H9 (cell line): ENCODE measurements around the gene FGF21. TPM values are rescaled to one million over a fixed set of nuclear protein-coding genes. Genes with fewer than 3 reads are reported as not detected.

Experiments
- DNase-seq: peaks from one replicate; pipeline ENCODE4 v3.0.0-alpha.2; 2017
- H2AFZ ChIP-seq: one replicate; pipeline ENCODE4 v1.6.1; 2013; ENCODE audit warnings: mild to moderate bottlenecking, low read length, control low read depth, moderate library complexity
- H2AK5ac ChIP-seq: 2 replicates; pipeline ENCODE4 v1.6.1; 2013; ENCODE audit warnings: low read length, control low read depth, mixed read lengths; ENCODE audit not compliant: insufficient read length
- H2BK120ac ChIP-seq: one replicate; pipeline ENCODE4 v1.6.1; 2013; ENCODE audit warnings: low read depth, mild to moderate bottlenecking, low read length, control low read depth, inconsistent platforms; ENCODE audit not compliant: poor library complexity, severe bottlenecking
- H2BK12ac ChIP-seq: 2 replicates; pipeline ENCODE4 v1.6.1; 2013; ENCODE audit warnings: low read length, control low read depth, mixed read lengths, low read depth; ENCODE audit not compliant: insufficient read length
- H2BK15ac ChIP-seq: 2 replicates; pipeline ENCODE4 v1.6.1; 2013; ENCODE audit warnings: low read depth, low read length, control low read depth
- H2BK20ac ChIP-seq: one replicate; pipeline ENCODE4 v1.6.1; 2013; ENCODE audit warnings: low read depth, mild to moderate bottlenecking, low read length, control low read depth, inconsistent platforms; ENCODE audit not compliant: poor library complexity, severe bottlenecking
- H2BK5ac ChIP-seq: 2 replicates; pipeline ENCODE4 v1.6.1; 2013; ENCODE audit warnings: low read length, control low read depth, mixed read lengths; ENCODE audit not compliant: insufficient read length
- H3K14ac ChIP-seq: 2 replicates; pipeline ENCODE4 v1.6.1; 2013; ENCODE audit warnings: low read length, control low read depth; ENCODE audit not compliant: insufficient read depth
- H3K18ac ChIP-seq: 2 replicates; pipeline ENCODE4 v1.6.1; 2013; ENCODE audit warnings: low read depth, mild to moderate bottlenecking, mixed read lengths, low read length, control low read depth; ENCODE audit not compliant: insufficient read length
- H3K23ac ChIP-seq: 2 replicates; pipeline ENCODE4 v1.6.1; 2013; ENCODE audit warnings: low read length, control low read depth, mixed read lengths, low read depth; ENCODE audit not compliant: insufficient read length
- H3K23me2 ChIP-seq: 2 replicates; pipeline ENCODE4 v1.6.1; 2013; ENCODE audit warnings: low read depth, mild to moderate bottlenecking, mixed read lengths, low read length, control low read depth; ENCODE audit not compliant: insufficient read length, poor library complexity, severe bottlenecking
- H3K27ac ChIP-seq: 2 replicates; pipeline ENCODE4 v1.5.1; 2013; ENCODE audit warnings: low read length, control low read depth, mixed read lengths, low read depth; ENCODE audit not compliant: insufficient read length
- H3K27me3 ChIP-seq: 2 replicates; pipeline ENCODE4 v1.6.1; 2013; ENCODE audit warnings: low read length, control low read depth, inconsistent platforms; ENCODE audit not compliant: insufficient read depth
- H3K4ac ChIP-seq: 2 replicates; pipeline ENCODE4 v1.6.1; 2013; ENCODE audit warnings: low read depth, mild to moderate bottlenecking, control low read depth, inconsistent platforms, low read length, moderate library complexity
- H3K4me1 ChIP-seq: 2 replicates; pipeline ENCODE4 v1.6.1; 2013; ENCODE audit warnings: low read length, control low read depth, inconsistent platforms; ENCODE audit not compliant: insufficient read depth
- H3K4me2 ChIP-seq: 2 replicates; pipeline ENCODE4 v1.6.1; 2013; ENCODE audit warnings: low read length, control low read depth, mixed read lengths; ENCODE audit not compliant: insufficient read length, insufficient read depth
- H3K56ac ChIP-seq: 2 replicates; pipeline ENCODE4 v1.6.1; 2013; ENCODE audit warnings: low read depth, mild to moderate bottlenecking, mixed read lengths, low read length, control low read depth; ENCODE audit not compliant: insufficient read length
- H3K79me1 ChIP-seq: 2 replicates; pipeline ENCODE4 v1.6.1; 2013; ENCODE audit warnings: low read depth, mild to moderate bottlenecking, moderate library complexity, low read length, control low read depth, inconsistent platforms; ENCODE audit not compliant: insufficient read depth, poor library complexity, severe bottlenecking
- H3K79me2 ChIP-seq: 2 replicates; pipeline ENCODE4 v1.6.1; 2013; ENCODE audit warnings: low read length, control low read depth, inconsistent platforms; ENCODE audit not compliant: insufficient read depth
- H3K9ac ChIP-seq: 2 replicates; pipeline ENCODE4 v1.6.1; 2013; ENCODE audit warnings: low read length, control low read depth, mixed read lengths; ENCODE audit not compliant: insufficient read length; ENCODE audit errors: extremely low read depth
- H3K9me3 ChIP-seq: one replicate; pipeline ENCODE4 v1.6.1; 2013; ENCODE audit warnings: low read depth, low read length, inconsistent platforms; ENCODE audit not compliant: control insufficient read depth
- H3T11ph ChIP-seq: one replicate; pipeline ENCODE4 v1.6.1; 2013; ENCODE audit warnings: mild to moderate bottlenecking, low read length, control low read depth, inconsistent platforms
- H4K20me1 ChIP-seq: one replicate; pipeline ENCODE4 v1.6.1; 2013; ENCODE audit not compliant: control insufficient read depth, insufficient read length, insufficient read depth
- H4K5ac ChIP-seq: 2 replicates; pipeline ENCODE4 v1.6.1; 2013; ENCODE audit warnings: low read depth, mild to moderate bottlenecking, mixed read lengths, low read length, control low read depth; ENCODE audit not compliant: insufficient read length
- H4K8ac ChIP-seq: replicated peaks from 2 replicates; pipeline ENCODE4 v1.6.1; 2013; ENCODE audit warnings: low read length, control low read depth, mixed read lengths, low read depth; ENCODE audit not compliant: insufficient read length
- H4K91ac ChIP-seq: 2 replicates; pipeline ENCODE4 v1.6.1; 2013; ENCODE audit warnings: low read depth, mild to moderate bottlenecking, moderate library complexity, mixed read lengths, low read length, control low read depth; ENCODE audit not compliant: insufficient read length
- H3K27ac Mint-ChIP-seq, 3 experiments: 2 replicates in 2 of 3; 3 replicates in 1 of 3; pipeline ENCODE4 v1.8.0; 2020 to 2021; ENCODE audit warnings: mixed read lengths in 3 of 3, mild to moderate bottlenecking in 1 of 3, moderate library complexity in 1 of 3
- H3K27me3 Mint-ChIP-seq: 2 replicates; pipeline ENCODE4 v1.8.0; 2021; ENCODE audit warnings: low read depth, mild to moderate bottlenecking, moderate library complexity, mixed read lengths
- H3K36me3 Mint-ChIP-seq, 3 experiments: 2 replicates in 2 of 3; 3 replicates in 1 of 3; pipeline ENCODE4 v1.8.0; 2020 to 2021; ENCODE audit warnings: low read depth in 3 of 3, mixed read lengths in 3 of 3; ENCODE audit not compliant: insufficient read depth in 1 of 3
- H3K4me1 Mint-ChIP-seq, 2 experiments: 2 replicates each; pipeline ENCODE4 v1.8.0; 2020; ENCODE audit warnings: mixed read lengths in 2 of 2
- H3K4me3 Mint-ChIP-seq, 2 experiments: 2 replicates in 1 of 2; 3 replicates in 1 of 2; pipeline ENCODE4 v1.8.0; 2020 to 2021; ENCODE audit warnings: mild to moderate bottlenecking in 2 of 2, mixed read lengths in 2 of 2, moderate library complexity in 1 of 2
- H3K9me3 Mint-ChIP-seq, 2 experiments: 2 replicates in 1 of 2; 3 replicates in 1 of 2; pipeline ENCODE4 v1.8.0; 2020; ENCODE audit warnings: mild to moderate bottlenecking in 2 of 2, mixed read lengths in 2 of 2, moderate library complexity in 1 of 2
- WGBS: extraction: QIAGEN DNeasy Blood & Tissue Kit; methylation state at CpG from one replicate; pipeline ENCODE4 v1.1.7; 2013; ENCODE audit warnings: missing lambda C conversion rate, low lambda C conversion rate, mixed read lengths; ENCODE audit not compliant: insufficient read length; ENCODE audit errors: extremely low coverage; 5-methylcytosine and 5-hydroxymethylcytosine counted together
- total RNA-seq: library from RNA; stranded (reverse); gene quantifications from 2 replicates; pipeline ENCODE4 v1.2.1, GENCODE V29; 2021
- TF ChIP-seq, protein P1 (sequence below): fragments of 200-600 bp; sonication (generic); conservative IDR thresholded peaks from 3 replicates; pipeline ENCODE4 v1.8.0; 2021; ENCODE audit warnings: antibody characterized with exemption, mild to moderate bottlenecking

FGF21 gene
- total RNA-seq, 1 experiment from 2014 or later: 0.90 TPM

DNA sequence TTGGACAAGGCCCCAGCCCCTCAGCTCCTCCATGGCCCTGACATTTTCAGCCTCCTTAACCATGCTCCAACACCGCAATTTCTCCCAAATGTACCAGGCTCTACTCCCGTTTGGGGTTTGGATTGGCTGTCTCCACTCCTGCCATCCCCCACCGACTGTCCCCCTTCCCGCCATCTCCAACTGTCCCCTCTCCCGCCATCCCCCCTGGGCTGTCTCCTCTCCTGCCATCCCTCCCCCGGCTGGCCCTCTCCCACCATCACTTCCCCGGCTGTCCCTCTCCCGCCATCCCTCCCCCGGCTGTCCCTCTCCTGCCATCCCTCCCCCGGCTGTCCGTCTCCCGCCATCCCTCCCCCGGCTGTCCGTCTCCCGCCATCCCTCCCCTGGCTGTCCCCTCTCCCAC lies 50.1 kb downstream of the FGF21 start:
- Histone ChIP-seq H3K4ac (no peak overlapping the region), H2AK5ac (no peak overlapping the region), H3K27ac (no peak overlapping the region), H3K79me2 (no peaks in the 10 kb centered on the region), H3K4me2 (no peak overlapping the region), H3K56ac (no peak overlapping the region), H3K9me3 (no peaks in the 10 kb centered on the region), H3K18ac (no peak overlapping the region), H2BK20ac (no peak overlapping the region), H3K23ac (no peak overlapping the region), H4K5ac (no peak overlapping the region), H3K14ac (no peak overlapping the region), H4K91ac (no peak overlapping the region), H2AFZ (no peak overlapping the region), H3K9ac (no peak overlapping the region), H3T11ph (no peak overlapping the region), H2BK12ac (no peak overlapping the region), H4K8ac (no peak overlapping the region), H2BK5ac (no peak overlapping the region), H4K20me1 (peaks cover 2% of the 10 kb centered on the region), H3K27me3 (no peaks in the 10 kb centered on the region; the same call in 1 of the 2 replicates), H3K4me1 (peaks cover 3% of the 10 kb centered on the region; the same call in 1 of the 2 replicates), H3K79me1 (no peaks in the 10 kb centered on the region), H3K23me2 (peaks cover 4% of the 10 kb centered on the region), H2BK15ac (no peak overlapping the region), H2BK120ac (no peak overlapping the region)
- no peaks in the 10 kb centered on the region; a peak in 1 of 7 replicates for H3K36me3 Mint-ChIP-seq
- TF ChIP-seq, protein P1, sequence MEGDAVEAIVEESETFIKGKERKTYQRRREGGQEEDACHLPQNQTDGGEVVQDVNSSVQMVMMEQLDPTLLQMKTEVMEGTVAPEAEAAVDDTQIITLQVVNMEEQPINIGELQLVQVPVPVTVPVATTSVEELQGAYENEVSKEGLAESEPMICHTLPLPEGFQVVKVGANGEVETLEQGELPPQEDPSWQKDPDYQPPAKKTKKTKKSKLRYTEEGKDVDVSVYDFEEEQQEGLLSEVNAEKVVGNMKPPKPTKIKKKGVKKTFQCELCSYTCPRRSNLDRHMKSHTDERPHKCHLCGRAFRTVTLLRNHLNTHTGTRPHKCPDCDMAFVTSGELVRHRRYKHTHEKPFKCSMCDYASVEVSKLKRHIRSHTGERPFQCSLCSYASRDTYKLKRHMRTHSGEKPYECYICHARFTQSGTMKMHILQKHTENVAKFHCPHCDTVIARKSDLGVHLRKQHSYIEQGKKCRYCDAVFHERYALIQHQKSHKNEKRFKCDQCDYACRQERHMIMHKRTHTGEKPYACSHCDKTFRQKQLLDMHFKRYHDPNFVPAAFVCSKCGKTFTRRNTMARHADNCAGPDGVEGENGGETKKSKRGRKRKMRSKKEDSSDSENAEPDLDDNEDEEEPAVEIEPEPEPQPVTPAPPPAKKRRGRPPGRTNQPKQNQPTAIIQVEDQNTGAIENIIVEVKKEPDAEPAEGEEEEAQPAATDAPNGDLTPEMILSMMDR: no peak
- H3K4me3 Mint-ChIP-seq: no peak overlapping the region
- H3K27me3 Mint-ChIP-seq: peaks cover 15% of the 10 kb centered on the region
- no CpG with 5 or more reads among the region's 15 CpGs for WGBS
- H3K4me1 Mint-ChIP-seq: peaks cover 24 to 39% of the 10 kb centered on the region in 2 experiments
- DNase-seq: no peak
- peak overlapping the region in 1 of 3 experiments; percentile 89; a peak in 1 of 7 replicates for H3K27ac Mint-ChIP-seq
- H3K9me3 Mint-ChIP-seq: no peaks in the 10 kb centered on the region
